ENCODE data around the gene RAB6B. TPM values are rescaled to one million over a fixed set of nuclear protein-coding genes. Genes with fewer than 3 reads are reported as not detected.

RAB6B gene
- total RNA-seq, 1 donor from 2014 or later: 11.3 TPM

DNA sequence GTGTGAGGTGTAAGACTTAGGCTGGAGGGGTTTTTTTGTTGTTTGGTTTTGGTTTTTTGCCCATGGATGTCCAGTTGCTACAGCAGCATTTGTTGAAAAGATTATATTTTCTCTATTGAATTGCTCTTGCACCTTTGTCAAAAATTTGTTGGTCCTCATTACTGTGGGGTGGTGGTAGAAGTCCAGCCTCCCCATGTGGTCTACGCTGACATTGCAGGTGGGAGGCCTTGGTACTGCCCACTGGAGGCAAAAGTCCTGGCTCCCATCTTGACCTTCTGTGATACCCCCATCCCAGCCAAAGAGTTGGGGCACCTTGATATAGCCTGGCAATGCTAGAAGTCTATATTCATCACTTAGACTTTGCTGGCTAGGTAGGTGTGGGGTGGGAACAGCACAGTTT is 5.4 kb upstream of the RAB6B start:
- H3K9me3 Mint-ChIP-seq (ENCODE audit: unreplicated experiment): peaks cover 9% of the 10 kb centered on the region
- H3K36me3 Mint-ChIP-seq (ENCODE audit: unreplicated experiment): no peaks in the 10 kb centered on the region
- no peak overlapping the region for H3K4me3 Mint-ChIP-seq (ENCODE audit: unreplicated experiment)
- peaks cover 1% of the 10 kb centered on the region for H3K4me1 Mint-ChIP-seq (ENCODE audit: unreplicated experiment)
- TF ChIP-seq, protein P1, sequence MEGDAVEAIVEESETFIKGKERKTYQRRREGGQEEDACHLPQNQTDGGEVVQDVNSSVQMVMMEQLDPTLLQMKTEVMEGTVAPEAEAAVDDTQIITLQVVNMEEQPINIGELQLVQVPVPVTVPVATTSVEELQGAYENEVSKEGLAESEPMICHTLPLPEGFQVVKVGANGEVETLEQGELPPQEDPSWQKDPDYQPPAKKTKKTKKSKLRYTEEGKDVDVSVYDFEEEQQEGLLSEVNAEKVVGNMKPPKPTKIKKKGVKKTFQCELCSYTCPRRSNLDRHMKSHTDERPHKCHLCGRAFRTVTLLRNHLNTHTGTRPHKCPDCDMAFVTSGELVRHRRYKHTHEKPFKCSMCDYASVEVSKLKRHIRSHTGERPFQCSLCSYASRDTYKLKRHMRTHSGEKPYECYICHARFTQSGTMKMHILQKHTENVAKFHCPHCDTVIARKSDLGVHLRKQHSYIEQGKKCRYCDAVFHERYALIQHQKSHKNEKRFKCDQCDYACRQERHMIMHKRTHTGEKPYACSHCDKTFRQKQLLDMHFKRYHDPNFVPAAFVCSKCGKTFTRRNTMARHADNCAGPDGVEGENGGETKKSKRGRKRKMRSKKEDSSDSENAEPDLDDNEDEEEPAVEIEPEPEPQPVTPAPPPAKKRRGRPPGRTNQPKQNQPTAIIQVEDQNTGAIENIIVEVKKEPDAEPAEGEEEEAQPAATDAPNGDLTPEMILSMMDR (IDR thresholded peaks at IDR 0.05): peak; percentile 11
- peak; percentile 34 for DNase-seq (ENCODE audit: extremely low spot score, unreplicated experiment)
- H3K27me3 Mint-ChIP-seq (ENCODE audit: unreplicated experiment): peaks cover 64% of the 10 kb centered on the region
- H3K27ac Mint-ChIP-seq (ENCODE audit: unreplicated experiment): no peak overlapping the region

DNA sequence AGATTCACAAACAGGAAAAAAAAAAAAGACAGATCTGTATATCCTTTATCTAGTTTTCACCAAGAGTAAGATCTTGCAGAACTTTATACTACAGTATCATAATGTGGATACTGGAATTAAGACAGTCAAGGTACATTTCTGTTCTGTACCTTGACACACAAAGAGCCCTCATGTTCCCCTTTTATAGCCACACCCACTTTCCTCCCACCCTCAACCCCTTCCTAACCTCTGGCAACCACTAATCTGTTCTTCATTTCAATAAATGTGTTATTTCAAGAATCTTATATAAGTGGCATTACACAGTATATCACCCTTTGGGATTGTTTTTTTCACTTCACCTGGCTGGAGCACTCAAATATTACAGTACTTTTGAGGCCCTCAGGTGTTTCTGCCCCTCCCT is 3.6 kb upstream of the RAB6B start:
- no peak for DNase-seq (ENCODE audit: extremely low spot score, unreplicated experiment)
- Mint-ChIP-seq H3K27ac (ENCODE audit: unreplicated experiment) (no peak overlapping the region), H3K4me1 (ENCODE audit: unreplicated experiment) (peaks cover 3% of the 10 kb centered on the region), H3K36me3 (ENCODE audit: unreplicated experiment) (no peaks in the 10 kb centered on the region), H3K4me3 (ENCODE audit: unreplicated experiment) (no peak overlapping the region), H3K9me3 (ENCODE audit: unreplicated experiment) (peaks cover 9% of the 10 kb centered on the region), H3K27me3 (ENCODE audit: unreplicated experiment) (peaks cover 50% of the 10 kb centered on the region)
- TF ChIP-seq, protein P1 (IDR thresholded peaks at IDR 0.05): no peak

DNA sequence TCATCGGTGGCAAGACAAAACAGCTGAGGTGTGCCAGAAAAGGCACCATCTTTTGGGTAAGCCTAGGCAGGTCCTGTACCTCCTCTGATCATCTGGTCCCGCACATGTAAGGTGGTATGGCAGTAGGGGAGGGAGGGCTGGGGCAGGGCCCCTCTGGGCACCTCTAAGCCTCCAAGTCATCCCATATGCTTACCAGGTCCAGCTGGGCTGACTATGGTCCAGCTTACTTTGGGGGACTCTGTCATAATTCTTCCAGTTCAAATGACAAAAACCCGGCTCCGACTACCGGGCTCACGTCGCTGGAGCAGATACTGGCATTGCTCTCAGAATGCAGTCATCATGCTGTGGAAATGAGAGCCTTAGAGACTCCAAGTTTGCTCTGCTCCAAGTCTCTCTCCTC is 1.9 kb upstream of the RAB6B start:
- Mint-ChIP-seq H3K9me3 (ENCODE audit: unreplicated experiment) (peaks cover 1% of the 10 kb centered on the region), H3K4me1 (ENCODE audit: unreplicated experiment) (peaks cover 3% of the 10 kb centered on the region), H3K27me3 (ENCODE audit: unreplicated experiment) (peaks cover 39% of the 10 kb centered on the region), H3K4me3 (ENCODE audit: unreplicated experiment) (peak overlapping the region; percentile 38), H3K27ac (ENCODE audit: unreplicated experiment) (no peak overlapping the region), H3K36me3 (ENCODE audit: unreplicated experiment) (no peaks in the 10 kb centered on the region)
- TF ChIP-seq, protein P1 (IDR thresholded peaks at IDR 0.05): no peak
- no peak for DNase-seq (ENCODE audit: extremely low spot score, unreplicated experiment)

DNA sequence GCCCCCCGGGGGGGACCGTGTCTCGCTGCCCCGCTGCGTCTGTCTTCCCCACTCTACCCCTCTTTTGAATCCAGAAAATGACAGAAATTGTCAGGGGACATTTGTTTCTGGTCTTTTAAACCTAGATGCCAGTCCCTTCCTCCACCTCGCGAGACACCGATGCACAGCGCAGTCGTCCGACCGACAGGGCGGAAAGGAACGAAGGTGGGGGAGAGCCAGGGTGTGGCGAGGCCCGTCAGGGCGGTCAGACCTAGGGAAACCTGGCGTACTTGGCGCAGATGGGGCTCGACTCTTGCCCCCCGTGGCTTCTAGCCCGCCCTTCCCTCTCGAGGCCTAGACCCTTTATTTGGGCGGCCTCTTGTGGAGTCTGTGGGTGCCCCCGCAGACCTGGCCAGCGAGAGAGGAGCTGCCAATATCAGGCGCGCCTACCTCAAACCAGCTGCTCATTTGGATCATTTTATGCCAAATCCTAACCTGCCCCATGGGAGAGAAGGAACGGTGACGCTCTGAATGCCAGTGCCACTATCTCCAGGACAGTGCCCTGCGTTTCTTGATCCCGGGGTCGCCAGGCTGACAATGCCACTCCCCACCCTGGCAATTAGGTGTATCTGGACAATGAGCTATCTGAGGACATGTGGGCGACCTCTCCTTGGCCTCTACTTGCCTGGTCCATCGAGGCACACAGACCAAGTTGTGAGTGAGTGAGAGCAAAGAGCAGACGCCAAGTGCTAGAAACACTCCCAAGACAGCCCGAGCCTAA is 500 bp upstream of the RAB6B start:
- Mint-ChIP-seq H3K27me3 (ENCODE audit: unreplicated experiment) (peaks cover 32% of the 10 kb centered on the region), H3K36me3 (ENCODE audit: unreplicated experiment) (no peaks in the 10 kb centered on the region), H3K27ac (ENCODE audit: unreplicated experiment) (peak overlapping the region; percentile 75), H3K4me3 (ENCODE audit: unreplicated experiment) (peak overlapping the region; percentile 81), H3K9me3 (ENCODE audit: unreplicated experiment) (no peaks in the 10 kb centered on the region), H3K4me1 (ENCODE audit: unreplicated experiment) (peaks cover 3% of the 10 kb centered on the region)
- TF ChIP-seq, protein P1 (IDR thresholded peaks at IDR 0.05): no peak
- no peak for DNase-seq (ENCODE audit: extremely low spot score, unreplicated experiment)

DNA sequence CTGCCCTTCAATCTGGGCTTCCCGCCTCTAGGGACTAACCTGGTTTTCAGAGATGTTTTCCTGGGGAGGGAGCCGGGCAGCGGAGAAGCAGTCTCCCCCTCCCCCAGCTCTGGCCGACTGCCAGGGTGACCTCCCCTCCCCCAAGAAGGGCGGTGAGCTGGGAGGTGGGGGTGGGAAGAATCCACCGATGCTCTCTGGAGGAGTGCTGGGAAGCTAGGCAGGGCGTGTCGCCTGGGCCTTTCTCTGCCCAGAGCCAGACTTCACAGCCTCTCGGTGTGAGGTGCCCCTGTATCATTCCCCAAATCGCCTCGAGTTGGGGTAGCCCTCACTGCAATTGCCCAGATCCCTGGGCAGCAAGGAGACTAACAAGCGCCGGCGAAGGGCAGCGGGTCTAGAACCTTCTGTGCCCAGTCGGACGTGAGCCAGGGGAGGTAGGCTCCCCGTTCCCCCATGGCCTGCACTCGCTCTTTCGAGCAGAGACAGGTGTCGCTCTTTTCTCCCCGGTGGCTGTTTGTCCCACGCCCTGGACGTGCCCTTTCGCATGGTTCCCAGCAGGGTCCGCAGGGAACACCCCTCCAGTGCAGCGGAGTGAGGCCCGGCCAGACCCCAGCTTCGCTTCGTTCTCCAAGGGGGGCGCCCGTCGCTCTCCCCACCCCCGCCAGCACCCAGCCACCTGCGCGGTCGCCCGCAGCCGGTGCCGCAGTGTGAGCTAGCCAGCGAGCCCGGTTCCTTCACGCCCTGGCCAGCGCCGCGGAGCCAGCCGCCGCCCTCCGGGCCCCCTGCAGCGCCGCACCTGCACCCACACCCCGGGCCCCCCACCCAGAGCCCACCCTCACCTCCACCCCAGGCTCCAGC is 1.1 kb downstream of the RAB6B start:
- Mint-ChIP-seq H3K36me3 (ENCODE audit: unreplicated experiment) (no peaks in the 10 kb centered on the region), H3K27ac (ENCODE audit: unreplicated experiment) (no peak overlapping the region), H3K4me1 (ENCODE audit: unreplicated experiment) (peaks cover 3% of the 10 kb centered on the region), H3K4me3 (ENCODE audit: unreplicated experiment) (peak overlapping the region; percentile 59), H3K9me3 (ENCODE audit: unreplicated experiment) (no peaks in the 10 kb centered on the region), H3K27me3 (ENCODE audit: unreplicated experiment) (peaks cover 19% of the 10 kb centered on the region)
- DNase-seq (ENCODE audit: extremely low spot score, unreplicated experiment): no peak
- TF ChIP-seq, protein P1 (IDR thresholded peaks at IDR 0.05): no peak

All from osteocyte (in vitro differentiated cells).